Measurements from ENCODE around the gene TMEM242. TPM values are rescaled to one million over a fixed set of nuclear protein-coding genes. Genes with fewer than 3 reads are reported as not detected.

TMEM242 gene
- total and polyA plus RNA-seq, 2 donors (not counting 3 experiments of a cell fraction or from before 2014, with no cell fraction given) = 5.3 to 15.5 TPM

DNA sequence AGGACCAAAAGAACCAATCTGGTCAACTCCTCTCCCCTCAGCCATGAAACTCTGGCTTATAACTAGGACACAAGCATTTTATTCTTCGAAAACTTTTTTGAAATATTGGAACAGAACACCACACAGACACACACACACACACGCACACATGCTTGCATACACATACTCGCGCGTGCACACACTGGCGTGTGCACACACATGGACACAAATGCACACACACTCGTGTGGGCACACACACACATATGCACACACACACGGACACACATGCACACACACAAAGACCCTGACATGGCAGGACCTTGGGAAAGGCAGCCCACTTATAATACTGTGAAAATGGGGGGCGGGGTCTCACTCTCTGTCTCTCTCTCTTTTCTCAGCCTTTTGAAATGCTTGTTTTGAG is 63.9 kb downstream of the TMEM242 start:
- no peak overlapping the region for H3K4me2 ChIP-seq (ENCODE audit: insufficient read depth, low read length)
- no peaks in the 10 kb centered on the region for H3K9me3 ChIP-seq (replicated peaks; ENCODE audit: control insufficient read depth, insufficient read depth, low read length)
- H3K36me3 ChIP-seq (ENCODE audit: control insufficient read depth in 2 of 2, extremely low read depth in 1 of 2, insufficient read depth in 2 of 2, low read length in 2 of 2) = no peaks in the 10 kb centered on the region
- H4K20me1 ChIP-seq (replicated peaks; ENCODE audit: control insufficient read depth, extremely low read depth, insufficient read depth, low read length) = no peaks in the 10 kb centered on the region
- H3K27ac ChIP-seq (ENCODE audit: insufficient read depth, low read depth, low read length) = no peak overlapping the region
- no peaks in the 10 kb centered on the region for H3K4me1 ChIP-seq (ENCODE audit: control insufficient read depth, extremely low read depth, insufficient read depth, low read length)
- intact Hi-C loops (cut with micrococcal nuclease) (no loop called here), dilution Hi-C loops (cut with MboI; ENCODE audit: extremely low pct_ligation_motif_present, low sequenced_read_pairs) (no loop called here)
- FAIRE-seq (no peak), DNase-seq (ENCODE audit: low read depth, low spot score) (no peak)
- POLR2A ChIA-PET = no interaction called here
- no peaks in the 10 kb centered on the region for H3K9me1 ChIP-seq (replicated peaks; ENCODE audit: control insufficient read depth, extremely low read depth, insufficient read depth, low read length)
- H3K9ac ChIP-seq (replicated peaks; ENCODE audit: extremely low read depth, insufficient read depth, low read length) = no peak overlapping the region
- H3K79me2 ChIP-seq (ENCODE audit: control insufficient read depth, insufficient read depth, low read length) = no peaks in the 10 kb centered on the region
- no TSS peak for BruUV-seq (replicated peaks)
- TF ChIP-seq, protein P1, sequence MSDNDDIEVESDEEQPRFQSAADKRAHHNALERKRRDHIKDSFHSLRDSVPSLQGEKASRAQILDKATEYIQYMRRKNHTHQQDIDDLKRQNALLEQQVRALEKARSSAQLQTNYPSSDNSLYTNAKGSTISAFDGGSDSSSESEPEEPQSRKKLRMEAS (IDR thresholded peaks at IDR 0.05; ENCODE audit: insufficient read depth, insufficient read length) = no peak
- no peak for TF ChIP-seq JUN (IDR thresholded peaks at IDR 0.05; ENCODE audit: borderline replicate concordance, insufficient read depth, insufficient read length, low read depth)
- TF ChIP-seq MYC (IDR thresholded peaks at IDR 0.05; ENCODE audit: low read depth, low read length) = no peak
- no peak for TF ChIP-seq POLR2A (IDR thresholded peaks at IDR 0.05; ENCODE audit: low read depth, low read length)
- TF ChIP-seq, protein P2, sequence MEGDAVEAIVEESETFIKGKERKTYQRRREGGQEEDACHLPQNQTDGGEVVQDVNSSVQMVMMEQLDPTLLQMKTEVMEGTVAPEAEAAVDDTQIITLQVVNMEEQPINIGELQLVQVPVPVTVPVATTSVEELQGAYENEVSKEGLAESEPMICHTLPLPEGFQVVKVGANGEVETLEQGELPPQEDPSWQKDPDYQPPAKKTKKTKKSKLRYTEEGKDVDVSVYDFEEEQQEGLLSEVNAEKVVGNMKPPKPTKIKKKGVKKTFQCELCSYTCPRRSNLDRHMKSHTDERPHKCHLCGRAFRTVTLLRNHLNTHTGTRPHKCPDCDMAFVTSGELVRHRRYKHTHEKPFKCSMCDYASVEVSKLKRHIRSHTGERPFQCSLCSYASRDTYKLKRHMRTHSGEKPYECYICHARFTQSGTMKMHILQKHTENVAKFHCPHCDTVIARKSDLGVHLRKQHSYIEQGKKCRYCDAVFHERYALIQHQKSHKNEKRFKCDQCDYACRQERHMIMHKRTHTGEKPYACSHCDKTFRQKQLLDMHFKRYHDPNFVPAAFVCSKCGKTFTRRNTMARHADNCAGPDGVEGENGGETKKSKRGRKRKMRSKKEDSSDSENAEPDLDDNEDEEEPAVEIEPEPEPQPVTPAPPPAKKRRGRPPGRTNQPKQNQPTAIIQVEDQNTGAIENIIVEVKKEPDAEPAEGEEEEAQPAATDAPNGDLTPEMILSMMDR (IDR thresholded peaks at IDR 0.05; ENCODE audit: extremely low read depth in 1 of 2, insufficient read depth in 1 of 2, low read depth in 1 of 2, low read length in 2 of 2) = no peak
- TF ChIP-seq GATA2 (IDR thresholded peaks at IDR 0.05; ENCODE audit: insufficient read depth, insufficient read length, low read depth, low read length) = no peak
- no peak for TF ChIP-seq FOS (IDR thresholded peaks at IDR 0.05; ENCODE audit: borderline replicate concordance, insufficient read depth, low read length)
- TF ChIP-seq EZH2 (IDR thresholded peaks at IDR 0.05; ENCODE audit: borderline replicate concordance, low read depth, low read length, severe bottlenecking) = no peak
- TF ChIP-seq POLR2AphosphoS5 (IDR thresholded peaks at IDR 0.05; ENCODE audit: insufficient read depth, low read depth, low read length) = no peak
- no peak overlapping the region for H3K4me3 ChIP-seq (replicated peaks in 1 of 3; ENCODE audit: insufficient read depth in 1 of 3, low read depth in 1 of 3, low read length in 3 of 3)
- CTCF ChIA-PET = interaction anchor here (1.4 kb wide), 1 partner anchor 24 kb away, joined by 3 read pairs; no protein-coding TSS in a partner anchor
- H3K27me3 ChIP-seq (ENCODE audit: control insufficient read depth in 2 of 2, insufficient read depth in 2 of 2, low read length in 2 of 2) = peaks cover 8 to 16% of the 10 kb centered on the region in 2 experiments
- H2AFZ ChIP-seq (ENCODE audit: low read depth, low read length) = no peak overlapping the region

Data from endothelial cell of umbilical vein (primary cell).